Activated effector memory CD4-positive, alpha-beta T cell treated with anti-CD3 and anti-CD28 coated beads, Interleukin-2, amount 50 U/mL, for 16 hours (primary cell): ENCODE measurements around the gene PARG.
"Not testable (repeated sequence)": the region's sequence is repeated elsewhere in the genome, so short reads cannot be mapped to it uniquely, and the experiment has no call there.

Experiments used
- DNase-seq: peaks from one replicate; pipeline ENCODE4 v3.0.0-alpha.2; 2020

The PARG gene

GRCh38 chr10:49900406-49900805 is 41.4 kb downstream of the PARG start:
- DNase-seq: not testable (repeated sequence)

DNA sequence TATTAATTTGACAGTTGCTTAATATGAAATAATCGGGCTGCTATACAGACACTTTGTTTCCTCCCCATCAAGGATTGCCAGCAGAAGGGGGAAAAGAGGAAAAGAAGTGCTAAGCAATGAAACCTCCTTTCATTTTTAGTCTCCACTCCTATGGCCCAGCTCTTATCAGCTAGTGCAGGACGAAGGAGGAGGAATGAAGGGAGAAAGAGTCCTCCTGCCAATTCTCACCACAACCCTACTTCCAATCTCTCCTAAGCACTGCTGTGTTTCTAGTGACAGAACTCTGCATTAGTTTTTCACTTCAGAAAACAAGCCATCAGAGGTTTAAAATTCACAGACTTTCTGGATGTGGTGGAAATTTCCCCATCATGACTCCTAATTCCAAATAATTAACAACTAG is 41.8 kb downstream of the PARG start:
- DNase-seq: not testable (repeated sequence)

DNA sequence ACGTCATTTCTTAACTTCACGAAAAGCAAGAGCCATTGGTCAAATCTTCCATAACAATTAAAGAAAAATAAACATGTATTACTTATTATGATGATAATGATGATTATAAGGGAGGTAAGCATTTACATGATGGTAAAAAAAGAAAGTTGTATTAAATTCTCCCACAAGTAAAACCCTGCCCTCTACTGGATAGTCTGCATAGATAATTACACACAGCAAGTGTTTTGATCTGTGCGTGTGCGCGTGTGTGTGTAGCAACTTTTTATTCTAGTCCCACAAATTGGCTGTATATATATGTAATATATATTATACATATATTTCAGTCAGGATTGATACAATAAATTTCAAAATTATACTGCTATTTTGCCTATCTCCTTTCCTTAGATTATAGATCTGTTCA is 51.8 kb downstream of the PARG start:
- not testable (repeated sequence) for DNase-seq

- DNase-seq: not testable (repeated sequence)
Measured at GRCh38 chr10:49884739-49885331, 57.0 kb downstream of the PARG start.

- not testable (repeated sequence) for DNase-seq
Measured at GRCh38 chr10:49883852-49884251, 58.0 kb downstream of the PARG start.

GRCh38 chr10:49882327-49882726 is 59.5 kb downstream of the PARG start:
- not testable (repeated sequence) for DNase-seq

DNA sequence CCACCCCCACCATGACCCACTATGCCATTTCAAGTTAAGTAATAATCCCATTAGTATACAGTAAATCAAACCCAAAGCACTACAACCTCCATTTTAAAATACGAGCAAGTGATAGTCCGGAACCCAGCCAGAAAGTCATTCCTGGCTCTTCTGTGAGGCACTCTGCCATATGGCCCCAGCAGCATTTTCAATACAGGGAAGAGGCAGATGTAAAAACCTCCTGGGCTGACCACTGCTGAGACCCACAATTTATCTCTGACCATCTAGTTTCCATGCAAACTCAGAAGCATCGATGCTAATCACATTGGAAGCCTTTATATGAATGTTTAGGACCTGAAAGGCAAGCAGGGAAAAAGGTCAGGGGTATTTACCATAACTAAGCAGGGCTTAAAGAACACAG is 69.1 kb downstream of the PARG start:
- not testable (repeated sequence) for DNase-seq

DNA sequence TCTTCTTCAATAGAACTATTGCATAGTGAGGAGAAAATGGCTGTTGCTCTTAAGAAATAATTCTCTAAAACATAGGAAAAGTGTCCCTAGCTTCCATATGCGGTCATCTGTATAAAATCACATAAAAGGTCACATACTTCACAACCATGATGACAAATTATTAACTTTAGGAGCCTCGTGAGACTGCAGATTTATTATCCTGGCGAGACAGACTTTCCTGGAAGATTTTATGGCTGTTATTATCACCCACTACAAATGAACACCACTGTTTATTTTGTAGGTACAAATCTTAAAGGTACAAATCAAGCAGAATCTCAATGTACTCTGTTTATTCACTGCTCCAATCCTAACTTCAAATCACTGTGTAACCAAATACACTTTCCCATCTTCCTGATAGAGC is 70.4 kb downstream of the PARG start:
- not testable (repeated sequence) for DNase-seq

DNA sequence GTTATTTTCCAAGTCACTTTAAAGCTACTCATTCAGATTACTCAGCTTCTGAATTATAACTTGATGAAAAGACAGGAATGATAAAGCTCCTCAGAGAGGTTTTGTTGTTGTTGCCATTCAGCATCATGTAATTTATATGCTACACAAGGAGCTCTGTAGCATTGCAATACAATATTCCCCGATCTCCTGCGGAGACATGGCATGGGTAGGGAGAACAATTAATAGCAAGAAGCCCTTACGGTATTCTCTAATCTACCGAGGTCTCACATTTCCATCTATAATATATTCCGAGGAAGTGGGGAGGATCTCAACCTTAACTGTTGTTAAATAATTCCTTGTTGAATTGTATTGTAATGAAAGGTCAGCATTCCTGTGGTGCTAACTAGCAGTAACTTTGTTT is 81.9 kb downstream of the PARG start:
- not testable (repeated sequence) for DNase-seq

DNA sequence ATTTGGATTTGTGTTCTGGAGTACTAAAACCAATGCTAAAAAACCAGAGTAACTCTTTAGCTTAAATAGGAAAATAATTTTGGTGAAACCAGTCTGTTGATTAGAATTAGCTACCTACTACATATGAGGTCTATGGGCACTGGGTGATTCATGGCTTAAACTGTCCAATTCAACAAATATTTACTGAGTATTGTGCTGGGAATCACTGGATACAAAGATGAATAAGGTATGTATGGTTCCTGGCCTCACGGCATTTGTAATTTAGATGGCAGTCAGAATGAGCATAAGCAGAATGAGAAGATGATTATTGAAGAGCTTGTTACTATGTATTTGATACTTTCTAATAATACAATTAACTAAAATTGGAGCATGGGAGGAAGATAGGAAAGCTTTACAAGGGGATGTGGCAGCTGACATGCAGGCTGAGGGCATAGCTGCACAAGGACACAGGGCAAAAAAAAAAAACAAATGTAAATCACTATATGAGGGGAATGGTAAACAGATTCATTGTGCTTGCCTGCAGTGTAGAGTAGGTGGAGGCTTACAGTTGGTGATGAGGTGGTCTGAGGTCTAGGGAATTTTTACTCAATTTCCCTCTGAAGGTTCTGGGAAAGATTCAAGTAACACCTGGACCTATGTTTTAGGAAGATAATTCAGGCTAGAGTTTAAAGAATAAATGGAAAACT is 83.0 kb downstream of the PARG start:
- DNase-seq: not testable (repeated sequence)

DNA sequence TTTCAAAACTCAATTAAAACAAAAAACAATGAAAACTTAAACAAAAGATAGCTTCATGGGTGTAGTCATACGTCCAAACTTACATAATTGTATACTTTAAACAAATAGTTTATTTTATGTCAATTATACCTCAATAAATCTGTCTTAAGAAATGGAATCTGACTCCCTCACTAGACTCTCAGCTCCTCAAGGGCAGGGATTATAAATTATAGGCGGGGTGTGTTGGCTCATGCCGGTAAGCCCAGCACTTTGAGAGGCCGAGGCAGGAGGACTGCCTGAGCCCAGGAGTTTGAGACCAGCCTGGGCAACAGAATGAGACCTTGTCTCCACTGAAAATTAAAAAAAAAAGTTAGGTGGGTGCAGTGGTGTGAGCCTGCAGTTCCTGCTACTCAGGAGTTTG is 92.3 kb downstream of the PARG start:
- DNase-seq: not testable (repeated sequence)

DNA sequence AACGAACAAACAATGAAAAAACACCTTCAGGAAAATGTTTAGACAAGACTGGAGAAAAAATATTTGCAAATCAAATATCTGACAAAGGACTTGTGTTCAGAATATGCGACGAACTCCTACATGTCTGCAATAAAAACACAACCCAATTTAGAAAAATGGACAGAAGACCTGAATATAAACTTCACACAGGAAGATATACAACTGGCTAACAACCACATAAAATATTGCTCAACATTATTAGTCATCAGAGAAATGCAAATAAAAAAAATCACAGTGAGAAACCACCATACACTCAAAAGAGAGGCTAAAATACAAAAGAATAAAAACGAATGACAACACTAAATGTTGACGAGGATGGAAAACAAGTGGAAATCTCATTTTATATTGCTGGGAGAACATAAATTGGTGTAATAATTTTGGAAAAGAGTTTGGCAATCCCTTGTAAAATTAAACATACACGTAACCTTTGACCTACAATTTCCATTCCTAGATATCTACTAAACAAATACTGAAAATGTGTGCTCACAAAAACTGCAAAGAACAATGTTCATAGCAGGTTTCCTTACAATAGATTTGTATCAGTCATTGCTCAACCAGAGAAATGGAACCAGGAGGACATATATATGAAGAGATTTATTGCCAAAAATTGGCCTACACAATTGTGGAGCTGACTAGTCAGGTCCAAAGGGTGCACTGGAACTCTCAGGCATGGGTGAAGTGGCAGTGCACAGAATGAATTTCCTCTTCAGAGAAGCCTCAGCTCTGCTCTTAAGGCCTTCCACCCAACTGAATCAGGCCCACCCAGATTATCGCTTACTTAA is 96.8 kb downstream of the PARG start:
- DNase-seq: no peak

- DNase-seq: not testable (repeated sequence)
Measured at GRCh38 chr10:49842333-49842628, 99.5 kb downstream of the PARG start.

GRCh38 chr10:49841615-49842332 is 100.1 kb downstream of the PARG start:
- DNase-seq: no peak

- no peak for DNase-seq
Measured at GRCh38 chr10:49837685-49838084, 104.1 kb downstream of the PARG start.

DNA sequence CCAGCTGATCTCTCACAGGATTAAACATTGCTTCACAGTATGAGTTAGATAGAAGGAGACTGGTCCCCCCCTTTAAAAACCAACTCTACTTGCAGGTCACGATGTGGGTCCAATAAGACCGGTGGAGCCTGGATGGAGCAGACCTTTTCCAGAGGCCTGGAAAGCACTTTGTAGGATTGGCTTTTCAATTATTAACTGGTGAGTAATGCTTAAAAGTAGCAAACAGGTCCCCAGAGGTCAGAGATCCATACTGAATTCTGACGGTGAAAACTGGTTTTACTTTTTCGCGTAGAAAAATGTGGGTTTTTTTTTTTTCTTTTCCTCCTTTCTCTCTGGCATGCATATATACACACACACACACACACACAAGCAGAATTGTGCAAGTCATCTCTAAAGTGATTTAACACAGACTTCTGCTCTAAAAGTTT is 104.8 kb downstream of the PARG start:
- DNase-seq: no peak

DNA sequence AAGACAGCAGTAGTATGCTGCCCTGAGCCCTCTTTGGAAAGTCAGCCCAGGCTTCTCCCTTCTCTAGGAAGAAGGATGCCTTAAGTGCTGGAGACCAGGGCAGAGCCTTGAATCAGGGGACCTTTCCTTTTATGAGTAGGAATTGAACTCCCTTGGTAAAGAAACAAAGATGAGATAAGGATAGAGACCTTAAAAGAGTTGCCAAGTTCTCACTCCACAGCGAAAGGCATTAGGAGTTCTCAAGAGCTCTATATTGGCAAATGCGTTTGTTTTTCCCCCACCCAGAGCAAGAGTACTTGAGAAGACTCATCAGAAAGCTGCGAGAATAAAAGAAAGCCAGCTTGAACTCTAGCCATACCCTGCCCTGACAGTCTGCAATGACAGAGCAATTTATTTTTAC is 106.9 kb downstream of the PARG start:
- DNase-seq: no peak

GRCh38 chr10:49834201-49834600 is 107.6 kb downstream of the PARG start:
- no peak for DNase-seq

DNA sequence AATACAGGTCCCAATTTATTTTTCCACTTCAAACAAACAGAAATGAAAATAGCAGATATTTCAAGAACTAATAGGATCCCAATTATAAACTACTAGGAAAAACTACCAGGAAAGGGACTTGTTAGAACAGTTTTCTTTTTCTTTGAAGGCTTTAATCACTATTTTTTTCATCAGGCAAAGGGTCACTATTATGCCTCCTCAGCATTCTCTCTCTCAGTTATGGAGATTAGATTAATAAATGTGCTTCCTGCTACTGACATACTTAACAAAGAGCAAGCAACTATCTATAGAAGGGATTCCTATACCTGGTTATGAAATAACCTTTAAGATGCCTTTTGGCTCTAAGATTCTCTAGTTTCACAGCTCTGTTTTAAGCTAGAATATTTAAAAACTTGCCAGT is 108.7 kb downstream of the PARG start:
- DNase-seq: no peak

- no peak for DNase-seq
Measured at GRCh38 chr10:49831352-49832035, 110.3 kb downstream of the PARG start.

GRCh38 chr10:49830846-49831245 is 111.0 kb downstream of the PARG start:
- no peak for DNase-seq

GRCh38 chr10:49830016-49830415 is 111.8 kb downstream of the PARG start:
- no peak for DNase-seq

GRCh38 chr10:49827297-49827696 is 114.5 kb downstream of the PARG start:
- DNase-seq: no peak
